Right lobe of liver (tissue), 6 donors: ENCODE measurements around the gene B3GAT1. TPM values are rescaled to one million over a fixed set of nuclear protein-coding genes. Genes with fewer than 3 reads are reported as not detected.

Source experiments
- ATAC-seq, 4 donors: fragments of 200-7000 bp; cut with Tn5 transposase; one replicate each; pipeline ENCODE4 v1.9.1; 2020; ENCODE audit warnings: mild to moderate bottlenecking in 4 of 4, moderate library complexity in 4 of 4
- DNase-seq, 3 donors: peaks; one replicate each; pipeline ENCODE4 v3.0.0-alpha.2; 2020
- H3K27ac ChIP-seq, 3 donors: fragments of 200-600 bp; one replicate each; pipeline ENCODE4 v1.8.0; 2022
- H3K27me3 ChIP-seq, 2 donors: fragments of 200-600 bp; one replicate each; pipeline ENCODE4 v1.8.0; 2022
- H3K36me3 ChIP-seq, 4 donors: fragments of 200-600 bp; sonication (generic) in 1 of 4; one replicate each; pipeline versions ENCODE4 v1.5.1 to v1.8.0; 2017 to 2022; ENCODE audit warnings: control low read depth in 1 of 4
- H3K4me1 ChIP-seq, 4 donors: fragments of 200-600 bp; sonication (generic) in 1 of 4; one replicate each; pipeline versions ENCODE4 v1.5.1 to v1.8.0; 2017 to 2022; ENCODE audit warnings: control low read depth in 1 of 4
- H3K4me3 ChIP-seq, 3 donors: fragments of 200-600 bp; one replicate each; pipeline ENCODE4 v1.8.0; 2022
- H3K9me3 ChIP-seq, 4 donors: fragments of 200-600 bp; sonication (generic) in 1 of 4; one replicate each; pipeline versions ENCODE4 v1.5.1 to v1.8.0; 2017 to 2022; ENCODE audit warnings: control low read depth in 1 of 4
- CTCF ChIP-seq, 4 donors: fragments of 200-600 bp in 3 of 4; fragments of 450-650 bp in 1 of 4; IDR thresholded peaks; one replicate each; pipeline versions ENCODE4 v1.5.1 to v1.8.0; 2016 to 2022; ENCODE audit warnings: antibody characterized with exemption in 4 of 4, mild to moderate bottlenecking in 2 of 4
- POLR2A ChIP-seq: fragments of 450-650 bp; IDR thresholded peaks from one replicate; pipeline ENCODE4 v1.6.1; 2017; ENCODE audit warnings: antibody characterized with exemption, mild to moderate bottlenecking
- WGBS: methylation state at CpG from one replicate; pipeline ENCODE4 v1.1.6; 2018; ENCODE audit warnings: low coverage, low lambda C conversion rate; ENCODE audit not compliant: insufficient coverage; ENCODE audit errors: missing lambda C conversion rate; 5-methylcytosine and 5-hydroxymethylcytosine counted together
- intact Hi-C, 2 donors: fragments of 100-400 bp; cut with DNase I; formaldehyde crosslinking; loops; one replicate each; pipeline versions ENCODE4 v1.11.2 to v1.14.1; 2022
- total RNA-seq, 6 experiments: library from RNA; depleted of rRNA in 2 of 6; stranded (reverse); fragments of >200 nt in 2 of 6; fragmentation: NEBNext Ultra II Directional in 3 of 6; extraction: Animal tissue kit (Norgen Biotek cat#: 25700) in 3 of 6; gene quantifications; one replicate each; pipeline versions ENCODE4 v1.1.0 to v1.2.4, GENCODE V29; 2016 to 2023
- donor health status: DM: no; HTN: yes; CAD: no.
- donor health status: DM: no; HTN: no; CAD: no.
- donor health status: DM: no; HTN: no; CAD: no.
- donor health status: DM: no; HTN: yes; CAD: no.
- donor health status: DM: no; HTN: yes; CAD: no.

Gene B3GAT1
- total RNA-seq, 6 experiments from 2014 or later = 0.76 to 8.8 (median 5.1) TPM

- DNase-seq (peak; percentile 65 to 92 (median 84)), ATAC-seq (peak; percentile 80 to 85 (median 82))
- Histone ChIP-seq H3K27ac (peak overlapping the region in 1 of 3 donors; percentile 40), H3K27me3 (no peaks in the 10 kb centered on the region), H3K4me3 (no peak overlapping the region), H3K36me3 (no peaks in the 10 kb centered on the region), H3K9me3 (no peaks in the 10 kb centered on the region), H3K4me1 (peaks cover 0 to 13% (median 6%) of the 10 kb centered on the region in 4 donors)
- WGBS = 19% methylated on average over 3 of the region's 11 CpGs
- intact Hi-C loops = no loop called here
- TF ChIP-seq POLR2A (no peak), CTCF (IDR thresholded peaks at IDR 0.05) (no peak)
Measured at GRCh38 chr11:134398079-134398444, 14.0 kb downstream of the B3GAT1 start.

GRCh38 chr11:134397304-134398078, 14.6 kb downstream of the B3GAT1 start:
- no peak for DNase-seq
- intact Hi-C loops = no loop called here
- Histone ChIP-seq H3K4me1 (peaks cover 0 to 13% (median 6%) of the 10 kb centered on the region in 4 donors), H3K27ac (no peak overlapping the region), H3K27me3 (no peaks in the 10 kb centered on the region), H3K4me3 (no peak overlapping the region), H3K36me3 (no peaks in the 10 kb centered on the region), H3K9me3 (no peaks in the 10 kb centered on the region)
- no peak for ATAC-seq
- 89% methylated on average over 8 of the region's 18 CpGs for WGBS
- no peak for TF ChIP-seq POLR2A
- no peak for TF ChIP-seq CTCF (IDR thresholded peaks at IDR 0.05)

GRCh38 chr11:134395002-134395401, 17.0 kb downstream of the B3GAT1 start:
- Histone ChIP-seq H3K27ac (no peak overlapping the region), H3K27me3 (no peaks in the 10 kb centered on the region), H3K4me3 (no peak overlapping the region), H3K36me3 (no peaks in the 10 kb centered on the region), H3K9me3 (no peaks in the 10 kb centered on the region), H3K4me1 (peaks cover 0 to 13% (median 6%) of the 10 kb centered on the region in 4 donors)
- no peak for TF ChIP-seq POLR2A
- TF ChIP-seq CTCF (IDR thresholded peaks at IDR 0.05) = no peak
- no peak for ATAC-seq
- no peak for DNase-seq
- intact Hi-C loops = no loop called here
- 88% methylated on average over 12 of the region's 12 CpGs for WGBS

GRCh38 chr11:134394311-134394710, 17.7 kb downstream of the B3GAT1 start:
- intact Hi-C loops = no loop called here
- Histone ChIP-seq H3K9me3 (no peaks in the 10 kb centered on the region), H3K4me1 (peaks cover 0 to 13% (median 6%) of the 10 kb centered on the region in 4 donors), H3K4me3 (no peak overlapping the region), H3K27ac (no peak overlapping the region), H3K36me3 (no peaks in the 10 kb centered on the region), H3K27me3 (no peaks in the 10 kb centered on the region)
- WGBS = 82% methylated on average over 3 of the region's 10 CpGs
- DNase-seq = peak in 1 of 3 donors; percentile 13
- TF ChIP-seq POLR2A (no peak), CTCF (IDR thresholded peaks at IDR 0.05) (no peak)
- no peak for ATAC-seq
